HG03159 (cell line): ENCODE data around the gene KLF1.
"Not testable (repeated sequence)": the region's sequence is repeated elsewhere in the genome, so short reads cannot be mapped to it uniquely, and the experiment has no call there.

Experiments
- ATAC-seq: cut with Tn5 transposase; IDR thresholded peaks from one replicate; pipeline ENCODE4 v1.9.1; 2021; ENCODE audit warnings: mild to moderate bottlenecking, moderate library complexity; ENCODE audit not compliant: unreplicated experiment

Gene KLF1

DNA sequence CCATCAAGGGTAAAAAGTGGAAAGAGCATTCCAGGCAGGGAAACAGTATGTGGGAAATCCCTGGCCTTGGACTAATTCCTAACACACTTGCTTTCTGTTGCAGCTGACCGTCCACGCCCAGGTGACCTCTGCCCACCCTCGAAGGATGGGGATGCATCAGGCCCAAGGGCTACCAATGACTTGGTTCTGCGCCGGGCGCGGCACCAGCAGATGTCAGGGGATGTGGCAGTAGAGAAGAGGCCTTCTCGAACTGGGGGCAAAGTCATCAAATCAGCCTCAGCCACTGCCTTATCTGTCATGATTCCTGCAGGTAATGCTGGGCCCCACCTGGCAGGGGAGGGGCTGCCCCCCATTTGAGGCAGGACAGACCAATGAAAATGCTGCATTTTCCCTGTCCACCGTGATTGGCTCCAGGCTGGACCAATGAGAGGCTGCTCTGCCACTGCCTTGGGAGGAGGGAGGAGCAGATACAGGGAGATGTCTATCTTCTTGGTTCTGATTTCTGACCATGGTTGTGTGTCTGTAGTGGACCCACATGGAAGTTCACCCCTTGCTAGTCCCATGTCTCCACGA lies 18.4 kb downstream of the KLF1 start:
- ATAC-seq: no peak

DNA sequence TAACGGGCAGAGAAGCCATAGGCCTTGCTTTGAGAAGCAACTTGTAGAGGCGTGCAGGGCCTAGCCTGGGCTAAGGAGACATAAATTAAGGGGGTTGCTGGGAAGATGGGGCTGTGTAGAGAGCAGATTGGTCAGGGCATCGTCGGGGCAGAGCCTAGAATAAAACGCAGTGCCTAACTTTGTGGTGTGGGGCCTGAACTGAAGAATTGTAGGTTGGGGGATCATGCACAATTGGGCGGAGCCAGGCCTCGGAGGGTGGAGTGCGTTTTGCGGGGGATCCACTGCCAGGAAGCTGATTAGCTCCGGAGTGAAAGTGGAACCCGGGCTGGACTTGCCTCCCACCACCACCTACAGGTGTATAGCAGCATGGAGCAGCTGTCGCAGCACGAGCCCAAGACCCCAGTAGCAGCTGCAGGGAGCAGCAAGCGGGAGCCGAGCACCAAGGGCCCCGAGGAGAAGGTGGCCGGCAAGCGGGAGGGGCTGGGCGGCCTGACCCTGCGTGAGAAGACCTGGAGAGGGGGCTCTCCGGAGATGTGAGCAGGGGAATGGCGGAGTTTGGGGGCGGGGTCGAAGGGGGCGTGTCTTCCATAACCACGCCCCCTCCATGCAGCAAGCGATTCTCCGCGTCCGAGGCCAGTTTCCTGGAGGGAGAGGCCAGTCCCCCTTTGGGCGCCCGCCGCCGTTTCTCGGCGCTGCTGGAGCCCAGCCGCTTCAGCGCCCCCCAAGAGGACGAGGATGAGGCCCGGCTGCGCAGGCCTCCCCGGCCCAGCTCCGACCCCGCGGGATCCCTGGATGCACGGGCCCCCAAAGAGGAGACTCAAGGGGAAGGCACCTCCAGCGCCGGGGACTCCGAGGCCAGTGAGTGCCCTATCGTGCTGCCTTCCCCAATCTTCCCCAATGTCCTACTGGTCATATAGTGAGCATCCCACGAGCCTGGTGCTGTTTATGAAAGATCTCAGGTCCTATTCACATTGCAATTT lies 19.6 kb downstream of the KLF1 start:
- ATAC-seq: no peak

DNA sequence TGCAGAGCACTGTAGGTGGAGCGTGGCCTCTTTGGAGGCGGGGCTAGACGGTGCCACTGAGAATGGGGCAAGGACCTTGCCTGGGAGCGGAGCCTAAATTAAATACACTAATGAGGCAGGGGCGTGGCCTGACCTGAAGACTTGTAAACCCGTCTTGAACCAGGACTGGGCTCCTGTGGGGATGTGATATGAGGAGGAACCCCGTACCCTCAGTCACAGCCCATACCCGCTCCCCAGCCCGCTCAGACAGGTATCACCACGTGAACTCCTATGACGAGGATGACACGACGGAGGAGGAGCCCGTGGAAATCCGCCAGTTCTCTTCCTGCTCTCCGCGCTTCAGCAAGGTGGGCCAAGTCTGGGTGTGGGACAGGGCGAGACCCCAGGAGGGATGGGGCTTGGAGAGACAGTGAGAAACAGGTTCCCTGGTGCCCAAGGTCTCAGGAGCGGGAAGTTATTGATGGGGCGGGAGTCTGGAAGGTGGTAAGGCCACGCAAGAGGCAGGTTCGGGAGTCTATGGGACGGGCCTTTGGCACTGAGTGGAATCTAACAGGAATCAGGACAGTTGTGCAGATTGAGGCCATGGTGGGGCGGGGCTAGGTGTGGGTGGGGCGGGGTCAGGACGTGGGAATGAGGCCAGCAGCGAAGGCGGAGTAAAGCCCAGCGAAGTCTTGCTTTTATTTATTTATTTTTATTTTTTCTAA lies 20.4 kb downstream of the KLF1 start:
- ATAC-seq: no peak

DNA sequence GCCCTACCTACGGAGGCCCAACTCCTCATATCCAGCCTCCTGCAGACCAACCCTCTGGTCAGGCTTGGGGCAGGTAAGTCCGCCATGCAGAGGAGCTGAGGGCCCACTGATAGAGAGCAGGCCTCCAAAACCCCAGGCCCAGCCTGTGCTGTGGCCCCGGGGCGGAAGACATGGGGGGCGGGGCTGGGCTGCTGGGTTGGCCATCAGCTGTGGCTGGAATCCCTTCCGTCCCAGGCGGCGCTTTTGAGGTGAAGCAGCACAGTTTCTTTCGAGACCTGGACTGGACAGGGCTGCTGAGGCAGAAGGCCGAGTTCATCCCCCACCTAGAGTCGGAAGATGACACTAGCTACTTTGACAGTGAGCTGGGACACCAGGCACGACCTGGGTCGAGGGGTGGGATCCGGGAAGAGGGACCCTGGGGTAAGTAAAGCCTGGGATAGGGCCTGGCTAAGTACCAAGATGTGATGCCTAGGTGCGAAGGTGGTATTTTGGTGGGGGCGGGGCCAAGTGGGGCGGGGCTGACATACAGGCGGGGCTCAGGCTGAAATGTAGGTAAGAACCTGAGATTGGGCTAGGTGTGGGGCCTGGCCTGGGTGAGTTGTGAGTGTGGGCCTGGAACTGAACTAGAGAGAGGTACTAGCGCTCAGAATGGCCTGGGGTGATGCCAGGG lies 21.1 kb downstream of the KLF1 start:
- no peak for ATAC-seq

DNA sequence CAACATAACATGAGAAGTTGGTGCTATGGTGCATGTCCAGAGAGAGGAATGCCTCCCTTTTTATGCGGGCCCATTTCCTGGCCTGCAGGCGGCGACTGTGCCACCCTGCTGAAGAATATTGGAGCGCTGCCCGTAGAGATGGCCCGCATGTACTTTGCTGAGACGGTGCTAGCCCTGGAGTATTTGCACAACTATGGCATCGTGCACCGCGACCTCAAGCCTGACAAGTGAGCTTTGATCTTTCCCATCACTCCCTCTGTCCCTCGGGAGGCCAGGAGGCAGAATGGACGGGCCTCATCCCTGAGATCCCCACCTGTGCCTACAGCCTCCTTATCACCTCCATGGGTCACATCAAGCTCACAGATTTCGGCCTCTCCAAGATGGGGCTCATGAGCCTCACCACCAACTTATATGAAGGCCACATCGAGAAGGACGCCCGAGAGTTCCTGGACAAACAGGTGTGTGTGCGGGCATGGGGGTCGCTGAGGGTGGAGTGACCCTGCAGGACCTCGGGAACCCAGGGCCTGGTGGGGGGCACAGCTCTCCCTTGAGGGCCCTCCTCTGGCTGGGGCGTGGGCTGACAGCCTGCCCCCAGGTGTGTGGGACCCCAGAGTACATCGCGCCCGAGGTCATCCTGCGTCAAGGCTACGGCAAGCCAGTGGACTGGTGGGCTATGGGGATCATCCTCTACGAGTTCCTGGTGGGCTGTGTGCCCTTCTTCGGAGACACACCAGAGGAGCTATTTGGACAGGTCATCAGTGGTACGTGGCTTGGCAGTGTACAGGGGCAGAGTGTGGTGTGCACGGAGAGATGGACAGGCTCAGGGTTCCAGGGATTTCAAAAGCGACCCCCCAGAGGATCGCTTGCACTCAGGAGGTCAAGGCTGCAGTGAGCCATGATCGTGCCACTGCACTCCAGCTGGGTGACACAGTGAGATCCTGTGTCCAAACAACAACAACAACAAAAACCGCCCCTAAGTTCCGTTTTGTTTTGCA lies 22.0 kb downstream of the KLF1 start:
- no peak for ATAC-seq

DNA sequence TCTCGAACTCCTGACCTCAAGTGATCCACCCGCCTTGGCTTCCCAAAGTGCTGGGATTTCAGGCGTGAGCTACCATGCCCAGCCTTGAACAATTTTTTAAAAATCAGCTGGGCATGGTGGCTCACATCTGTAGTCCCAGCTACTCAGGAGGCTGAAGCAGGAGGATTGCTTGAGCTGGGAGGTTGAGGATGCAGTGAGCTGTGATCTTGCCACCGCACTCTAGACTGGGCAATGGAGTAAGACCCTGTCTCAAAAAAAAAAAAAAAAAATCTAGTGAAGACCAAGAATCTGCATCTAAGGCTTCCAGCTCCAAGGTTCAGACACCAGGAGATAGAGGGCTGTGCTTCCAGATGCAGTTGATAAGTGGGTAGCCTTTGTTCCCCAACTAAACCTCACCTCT lies 22.9 kb downstream of the KLF1 start:
- ATAC-seq: no peak

DNA sequence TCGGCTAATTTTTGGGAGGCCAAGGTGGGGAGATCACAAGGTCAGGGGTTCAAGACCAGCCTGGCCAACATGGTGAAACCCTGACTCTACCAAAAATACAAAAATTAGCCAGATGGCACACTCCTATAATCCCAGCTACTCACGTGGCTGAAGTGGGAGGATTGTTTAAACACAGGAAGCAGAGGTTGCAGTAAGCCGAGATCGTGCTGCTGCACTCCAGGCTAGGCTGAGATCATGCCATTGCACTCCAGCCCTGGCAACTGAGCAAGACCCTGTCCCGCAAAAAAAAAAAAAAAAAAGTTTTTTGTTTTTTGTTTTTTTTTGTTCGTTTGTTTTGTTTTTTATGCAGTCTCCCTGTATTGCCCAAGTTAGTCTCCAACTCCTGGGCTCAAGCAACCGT lies 27.5 kb downstream of the KLF1 start:
- ATAC-seq: no peak

DNA sequence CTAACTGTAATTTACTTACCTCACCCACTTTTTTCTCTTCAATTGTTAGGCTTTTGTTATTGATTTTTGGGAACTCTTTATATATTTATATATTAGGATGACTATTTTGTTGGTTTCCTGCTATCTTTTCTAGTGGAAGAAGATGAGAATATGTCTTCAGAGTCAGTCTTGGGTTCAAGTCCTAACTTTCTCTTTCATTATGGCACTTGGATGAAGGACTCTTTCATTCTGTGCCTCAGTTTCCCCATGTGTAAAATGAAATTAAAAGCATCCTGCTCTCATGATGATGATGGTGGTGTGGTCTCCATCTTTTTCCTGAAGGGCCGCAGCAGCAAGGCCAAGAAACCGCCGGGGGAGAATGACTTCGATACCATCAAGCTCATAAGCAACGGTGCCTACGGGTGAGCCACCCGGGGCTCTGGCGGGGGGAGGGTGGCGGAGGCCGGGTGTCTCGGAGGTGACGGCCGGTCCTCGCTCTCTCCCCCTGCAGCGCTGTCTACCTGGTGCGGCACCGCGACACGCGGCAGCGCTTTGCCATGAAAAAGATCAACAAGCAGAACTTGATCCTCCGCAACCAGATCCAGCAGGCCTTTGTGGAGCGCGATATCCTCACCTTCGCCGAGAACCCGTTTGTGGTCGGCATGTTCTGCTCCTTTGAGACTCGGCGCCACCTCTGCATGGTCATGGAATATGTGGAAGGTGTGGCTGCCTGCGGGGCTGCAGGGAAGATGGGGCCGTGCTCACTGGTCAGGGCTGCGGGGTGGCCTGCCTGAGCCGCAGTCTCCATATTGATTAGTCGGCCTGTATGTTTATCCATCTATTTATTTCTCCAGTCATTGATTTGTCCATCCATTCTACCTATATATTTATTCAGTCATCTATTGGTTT lies 28.7 kb downstream of the KLF1 start:
- no peak for ATAC-seq

DNA sequence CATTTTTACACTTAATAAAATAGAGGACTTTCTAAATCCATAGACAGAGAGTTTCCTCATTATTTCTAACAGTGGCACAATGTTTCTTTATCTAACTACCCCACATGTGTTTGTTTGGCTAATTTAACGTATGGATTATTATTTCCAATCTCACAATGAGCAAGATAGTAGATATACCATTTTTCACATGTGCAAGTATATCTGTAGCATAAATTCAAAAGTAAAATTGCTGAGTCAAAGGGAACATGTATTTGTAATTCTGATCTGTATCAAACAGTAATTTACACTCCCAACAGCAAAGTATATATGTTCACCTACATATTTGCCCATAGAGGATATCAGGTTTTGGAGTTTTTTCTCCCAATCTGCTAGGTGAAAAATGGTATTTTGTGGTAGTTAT lies 30.3 kb downstream of the KLF1 start:
- ATAC-seq: no peak

DNA sequence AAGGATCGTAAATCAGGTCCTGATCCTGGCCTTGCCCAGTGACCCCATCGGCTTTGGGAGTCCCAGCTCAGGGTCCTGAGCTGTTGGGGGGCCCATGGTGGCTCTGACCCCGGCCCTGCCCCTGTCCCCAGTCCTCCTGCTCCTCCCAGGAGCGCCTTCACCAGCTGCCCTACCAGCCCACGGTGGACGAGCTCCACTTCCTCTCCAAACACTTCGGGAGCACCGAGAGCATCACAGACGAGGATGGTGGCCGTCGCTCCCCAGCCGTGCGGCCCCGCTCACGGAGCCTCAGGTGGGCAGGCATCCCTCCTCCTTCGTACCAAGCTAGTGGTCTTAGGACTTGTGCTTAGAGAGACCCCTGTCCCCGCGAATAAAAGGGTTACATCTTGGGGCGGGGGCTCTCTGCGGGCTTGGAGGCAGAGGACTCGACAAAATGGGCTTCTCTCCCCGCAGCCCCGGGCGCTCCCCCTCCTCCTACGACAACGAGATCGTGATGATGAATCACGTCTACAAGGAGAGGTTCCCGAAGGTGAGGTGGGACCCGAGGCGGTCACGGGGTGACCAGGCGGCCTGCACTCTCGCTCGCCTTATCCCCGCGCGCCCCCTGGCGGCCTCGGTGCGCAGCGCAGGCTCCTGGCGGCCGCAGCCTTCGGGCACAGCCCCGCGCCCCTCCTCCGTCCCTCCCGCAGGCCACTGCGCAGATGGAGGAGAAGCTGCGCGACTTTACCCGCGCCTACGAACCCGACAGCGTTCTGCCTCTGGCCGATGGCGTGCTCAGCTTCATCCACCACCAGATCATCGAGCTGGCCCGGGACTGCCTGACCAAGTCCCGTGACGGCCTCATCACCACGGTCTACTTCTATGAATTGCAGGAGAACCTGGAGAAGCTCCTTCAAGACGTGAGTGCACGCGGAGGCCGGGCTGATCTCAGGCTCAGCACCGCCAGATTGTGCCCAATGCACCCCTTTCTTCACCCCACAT lies 39.6 kb downstream of the KLF1 start:
- no peak for ATAC-seq

DNA sequence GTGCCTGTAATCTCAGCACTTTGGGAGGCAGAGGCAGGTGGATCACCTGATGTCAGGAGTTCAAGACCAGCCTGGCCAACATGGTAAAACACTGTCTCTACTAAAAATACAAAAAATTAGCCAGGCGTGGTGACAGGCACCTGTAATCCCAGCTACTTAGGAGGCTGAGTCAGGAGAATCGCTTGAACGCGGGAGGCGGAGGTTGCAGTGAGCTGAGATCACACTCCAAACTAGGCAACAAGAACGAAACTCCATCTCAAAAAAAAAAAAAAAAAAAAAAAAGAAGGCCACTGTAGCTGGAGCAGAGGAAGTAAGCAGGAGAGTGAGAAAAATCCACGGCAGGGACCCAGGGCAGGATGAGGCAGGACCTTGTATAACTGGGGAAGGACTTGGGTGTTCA lies 40.4 kb downstream of the KLF1 start:
- ATAC-seq: not testable (repeated sequence)

DNA sequence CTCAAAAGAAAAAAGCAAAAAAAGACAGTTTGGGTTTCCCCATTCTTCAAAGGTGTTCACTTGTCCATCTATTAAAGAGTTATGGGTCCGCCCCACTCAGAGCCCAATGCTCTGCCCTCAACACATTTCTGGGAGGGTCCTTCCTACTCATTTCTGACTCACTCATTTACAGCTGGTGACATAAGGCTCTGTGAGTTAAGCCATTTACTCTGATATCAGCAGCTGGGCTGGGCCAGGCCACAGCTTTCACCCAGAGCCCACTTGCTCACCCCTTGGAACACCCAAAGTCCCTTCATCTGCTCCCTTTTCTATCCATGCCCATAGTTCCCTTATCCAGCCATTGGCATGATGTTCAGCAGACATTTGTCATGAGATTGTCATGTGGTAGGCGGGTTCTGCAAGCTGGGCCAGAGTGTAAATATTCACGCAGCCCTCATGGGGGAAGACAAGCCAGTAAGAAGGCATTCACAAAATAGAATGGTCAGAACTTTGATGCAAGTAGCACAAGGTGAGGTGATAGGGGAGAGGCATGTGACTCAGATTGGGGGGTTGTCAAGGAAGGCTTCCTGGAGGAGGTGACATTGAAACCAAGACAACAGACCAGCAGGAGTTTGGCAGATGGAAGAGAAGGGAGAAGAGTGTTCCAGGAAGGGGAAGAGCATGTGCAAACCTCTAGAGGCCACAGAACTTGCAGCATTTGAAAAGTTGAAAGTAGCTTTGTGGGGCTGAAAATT lies 42.8 kb downstream of the KLF1 start:
- no peak for ATAC-seq

DNA sequence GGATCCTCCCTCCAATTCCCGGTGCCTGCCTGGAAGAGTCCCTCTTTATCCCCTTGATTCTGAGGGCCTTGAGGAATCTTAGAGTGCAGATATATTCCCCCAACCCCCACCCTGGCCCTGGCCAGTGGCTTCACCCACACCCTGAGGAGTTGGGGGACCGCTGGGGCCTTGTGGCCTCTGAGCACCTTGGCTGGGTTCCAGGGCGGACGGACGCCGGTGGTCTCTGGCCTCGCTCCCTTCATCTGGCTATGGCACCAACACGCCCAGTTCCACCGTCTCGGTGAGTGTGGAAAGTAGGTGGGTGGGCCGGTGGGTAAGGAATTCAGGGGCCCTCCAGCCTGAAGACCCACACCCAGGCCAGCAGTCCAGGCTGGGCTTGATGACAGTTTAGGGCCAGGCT lies 43.7 kb downstream of the KLF1 start:
- no peak for ATAC-seq

DNA sequence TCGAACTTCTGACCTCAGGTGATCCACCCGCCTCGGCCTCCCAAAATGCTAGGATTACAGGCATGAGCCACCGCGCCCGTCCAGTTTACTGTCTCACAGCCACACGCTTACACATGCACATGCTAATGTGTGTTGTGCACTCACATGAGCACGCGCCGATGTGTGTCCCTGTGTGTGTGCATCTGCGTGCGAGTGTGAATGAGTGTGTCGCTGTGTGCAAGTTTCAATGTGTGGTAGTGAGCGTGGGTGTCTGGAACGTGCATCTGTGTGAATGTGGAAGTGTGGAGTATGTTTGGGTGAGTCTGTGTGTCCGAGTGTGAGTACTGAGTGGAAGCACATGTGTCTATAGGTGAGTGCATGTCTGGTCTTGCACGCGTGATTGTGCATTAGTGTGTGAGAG lies 44.5 kb downstream of the KLF1 start:
- no peak for ATAC-seq

DNA sequence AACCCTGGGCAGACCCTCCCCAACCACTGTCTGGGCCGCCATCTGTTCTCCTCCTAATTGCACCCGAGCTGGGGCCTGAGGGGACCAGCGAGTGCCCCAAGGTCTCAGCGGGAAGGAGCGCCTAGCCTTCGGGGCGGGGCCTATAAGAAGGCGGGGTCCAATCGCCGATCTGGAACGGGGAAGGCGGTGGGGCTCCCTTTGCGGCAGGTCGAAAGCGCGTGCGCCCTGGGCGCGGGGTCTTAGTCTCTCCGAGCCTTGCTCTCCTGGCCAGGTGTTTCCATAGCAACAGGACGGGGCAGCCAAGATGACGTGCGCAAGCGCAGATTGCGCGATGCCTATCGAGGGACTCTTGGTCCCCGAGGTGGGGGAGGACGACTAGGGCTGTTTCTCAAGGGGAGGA lies 45.9 kb downstream of the KLF1 start:
- no peak for ATAC-seq

DNA sequence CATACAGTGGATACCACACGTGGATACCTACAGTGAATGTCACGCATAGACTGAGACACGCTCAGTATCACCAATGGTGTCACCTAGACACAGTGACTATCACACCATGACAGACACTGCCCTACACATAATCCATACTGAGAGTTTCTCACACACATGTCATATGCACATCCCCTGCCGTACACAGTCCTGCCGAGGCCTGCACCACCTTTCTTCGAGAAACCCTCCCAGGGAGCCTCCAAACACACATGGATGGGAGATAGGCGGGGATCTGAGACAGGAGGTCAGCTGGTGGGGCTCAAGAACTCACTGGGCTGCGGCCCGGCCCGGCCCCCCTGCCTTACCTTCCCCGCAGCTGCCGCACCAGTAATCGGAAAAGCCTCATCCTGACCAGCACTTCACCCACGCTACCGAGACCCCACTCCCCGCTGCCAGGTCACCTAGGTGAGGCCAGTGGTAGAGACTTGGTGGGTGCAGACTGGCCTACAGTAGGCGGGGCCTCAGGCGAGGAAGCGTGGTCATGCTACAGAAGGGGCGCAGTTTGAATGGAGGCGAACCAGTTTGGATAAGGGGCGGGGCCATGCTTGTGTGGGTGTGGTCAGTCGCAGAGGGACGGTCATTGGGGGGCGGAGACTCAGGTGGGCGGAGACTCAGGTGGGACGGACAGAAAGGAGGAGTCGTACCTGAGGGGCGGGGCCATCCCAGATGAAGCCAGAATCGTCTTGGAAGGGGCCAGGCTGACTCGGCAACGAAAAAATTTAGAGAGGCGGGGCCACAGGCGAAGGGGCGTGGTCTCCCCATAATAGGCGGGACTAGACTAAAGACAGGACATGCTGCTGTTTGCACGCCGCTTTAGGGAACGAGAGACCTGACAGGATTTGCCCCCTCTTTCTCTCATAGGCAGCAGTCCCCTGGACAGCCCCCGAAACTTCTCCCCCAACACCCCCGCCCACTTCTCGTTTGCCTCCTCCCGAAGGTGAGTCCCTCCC lies 46.6 kb downstream of the KLF1 start:
- no peak for ATAC-seq
